Stimulated activated naive CD8-positive, alpha-beta T cell treated with anti-CD3 and anti-CD28 coated beads, Interleukin-15, amount 100 ng/mL, for 72 hours (primary cell): Measurements from ENCODE around the gene OR6B2.

ENCODE experiments used
- ATAC-seq: fragments of 150-1000 bp; cut with Tn5 transposase; 2 replicates; pipeline ENCODE4 v1.10.0; 2021; ENCODE audit warnings: mild to moderate bottlenecking, moderate library complexity
- DNase-seq, 2 donors: peaks; one replicate each; pipeline ENCODE4 v3.0.0; 2021 to 2022
- H3K27ac Mint-ChIP-seq, 2 donors: one replicate each; pipeline ENCODE4 v1.8.0; 2022; ENCODE audit warnings: mild to moderate bottlenecking in 2 of 2, mixed read lengths in 2 of 2, moderate library complexity in 2 of 2
- H3K27me3 Mint-ChIP-seq: one replicate; pipeline ENCODE4 v1.8.0; 2022; ENCODE audit warnings: mixed read lengths
- H3K4me1 Mint-ChIP-seq: one replicate; pipeline ENCODE4 v1.8.0; 2022; ENCODE audit warnings: mild to moderate bottlenecking, mixed read lengths
- H3K4me3 Mint-ChIP-seq, 2 donors: one replicate each; pipeline ENCODE4 v1.8.0; 2022; ENCODE audit warnings: mild to moderate bottlenecking in 2 of 2, mixed read lengths in 2 of 2, moderate library complexity in 1 of 2
- H3K9me3 Mint-ChIP-seq, 2 donors: one replicate each; pipeline ENCODE4 v1.8.0; 2022; ENCODE audit warnings: mixed read lengths in 2 of 2

The OR6B2 gene

GRCh38 chr2:240030379-240031094 is at the start of gene OR6B2:
OR6B2 (minus strand) TSS chr2:240030429; CDS start chr2:240030429, 0 bp downstream.
- H3K9me3 Mint-ChIP-seq = no peaks in the 10 kb centered on the region
- DNase-seq = no peak
- H3K27ac Mint-ChIP-seq = no peak within 1 kb of the TSS
- no peak for ATAC-seq
- H3K27me3 Mint-ChIP-seq = peaks cover 54% of the 10 kb centered on the region
- H3K4me1 Mint-ChIP-seq = no peaks in the 10 kb centered on the region
- no peak within 1 kb of the TSS for H3K4me3 Mint-ChIP-seq

DNA sequence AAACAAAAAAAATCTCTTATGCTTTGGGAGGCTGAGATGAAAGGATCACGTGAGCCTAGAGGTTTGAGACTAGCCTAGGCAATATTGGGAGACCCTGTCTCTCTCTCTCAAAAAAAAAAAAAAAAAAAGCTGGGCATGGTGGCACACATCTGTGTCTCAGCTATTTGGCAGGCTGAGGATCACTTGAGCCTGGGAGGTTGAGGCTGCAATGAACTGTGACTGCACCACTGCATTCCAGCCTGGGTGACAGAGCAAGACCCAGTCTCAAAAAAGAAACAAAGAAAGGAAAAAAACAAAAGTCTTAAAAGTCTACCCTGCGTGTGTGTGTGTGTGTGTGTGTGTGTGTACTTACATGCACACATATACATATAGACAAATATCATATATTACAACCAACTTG is 48.4 kb upstream of the OR6B2 start:
- H3K27ac Mint-ChIP-seq = no peak overlapping the region
- no peak for DNase-seq
- H3K4me1 Mint-ChIP-seq = no peaks in the 10 kb centered on the region
- H3K9me3 Mint-ChIP-seq = peaks cover 13 to 25% of the 10 kb centered on the region in 2 donors
- no peak overlapping the region for H3K4me3 Mint-ChIP-seq
- no peak for ATAC-seq
- H3K27me3 Mint-ChIP-seq = peaks cover 18% of the 10 kb centered on the region

GRCh38 chr2:240077442-240077841 is 47.2 kb upstream of the OR6B2 start:
- ATAC-seq = no peak
- no peak for DNase-seq
- Mint-ChIP-seq H3K9me3 (peaks cover 13 to 25% of the 10 kb centered on the region in 2 donors), H3K4me1 (no peaks in the 10 kb centered on the region), H3K27ac (no peak overlapping the region), H3K4me3 (no peak overlapping the region), H3K27me3 (peaks cover 13% of the 10 kb centered on the region)

- H3K4me3 Mint-ChIP-seq = no peak overlapping the region
- no peak overlapping the region for H3K27ac Mint-ChIP-seq
- no peak for ATAC-seq
- peaks cover 19% of the 10 kb centered on the region for H3K27me3 Mint-ChIP-seq
- H3K9me3 Mint-ChIP-seq = peaks cover 17 to 25% of the 10 kb centered on the region in 2 donors
- no peaks in the 10 kb centered on the region for H3K4me1 Mint-ChIP-seq
- DNase-seq = no peak
Measured at GRCh38 chr2:240074545-240074944, 44.3 kb upstream of the OR6B2 start.

DNA sequence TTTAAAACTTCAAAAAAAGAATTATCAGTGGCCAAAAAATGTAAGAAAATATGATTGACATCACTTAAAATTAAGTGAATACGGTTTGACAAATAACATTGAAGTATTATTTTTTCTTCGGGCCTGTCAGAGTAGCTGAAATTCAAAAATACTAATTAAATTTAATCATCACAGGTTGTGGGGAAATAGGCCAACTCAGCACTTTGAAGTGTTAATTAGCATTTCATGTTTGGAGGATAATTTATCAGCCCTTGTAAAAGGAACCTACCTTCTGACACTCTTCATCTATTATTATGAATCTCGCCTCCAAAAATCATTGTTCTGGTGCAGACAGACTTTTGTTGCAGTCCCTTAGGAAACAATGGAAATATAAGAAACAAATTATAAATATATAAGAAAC is 40.7 kb upstream of the OR6B2 start:
- ATAC-seq (no peak), DNase-seq (no peak)
- H3K4me1 Mint-ChIP-seq = no peaks in the 10 kb centered on the region
- H3K9me3 Mint-ChIP-seq = peaks cover 7 to 8% of the 10 kb centered on the region in 2 donors
- no peak overlapping the region for H3K27ac Mint-ChIP-seq
- H3K4me3 Mint-ChIP-seq = no peak overlapping the region
- H3K27me3 Mint-ChIP-seq = peaks cover 20% of the 10 kb centered on the region

DNA sequence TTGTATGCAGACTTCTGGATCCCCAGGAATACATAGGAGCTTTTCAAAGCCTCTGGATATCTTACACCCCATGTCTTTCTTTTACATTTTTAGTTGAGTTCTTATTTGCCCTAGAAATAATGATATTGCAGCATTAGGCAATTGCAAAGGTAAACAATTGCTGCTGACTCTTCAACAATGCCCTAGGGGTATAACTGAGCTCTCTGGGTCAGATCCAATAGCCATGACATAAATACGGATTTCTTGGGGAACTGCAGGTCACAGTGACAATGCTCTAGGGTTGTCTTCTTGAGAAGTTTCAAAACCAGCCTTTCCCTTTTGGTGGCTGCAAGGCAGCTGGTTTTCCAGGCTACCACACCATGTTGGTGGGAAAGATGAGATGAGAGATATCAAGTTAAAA is 39.6 kb upstream of the OR6B2 start:
- Mint-ChIP-seq H3K9me3 (peaks cover 0 to 7% of the 10 kb centered on the region in 2 donors), H3K4me3 (no peak overlapping the region), H3K4me1 (no peaks in the 10 kb centered on the region), H3K27me3 (peaks cover 21% of the 10 kb centered on the region), H3K27ac (no peak overlapping the region)
- ATAC-seq (no peak), DNase-seq (no peak)

DNA sequence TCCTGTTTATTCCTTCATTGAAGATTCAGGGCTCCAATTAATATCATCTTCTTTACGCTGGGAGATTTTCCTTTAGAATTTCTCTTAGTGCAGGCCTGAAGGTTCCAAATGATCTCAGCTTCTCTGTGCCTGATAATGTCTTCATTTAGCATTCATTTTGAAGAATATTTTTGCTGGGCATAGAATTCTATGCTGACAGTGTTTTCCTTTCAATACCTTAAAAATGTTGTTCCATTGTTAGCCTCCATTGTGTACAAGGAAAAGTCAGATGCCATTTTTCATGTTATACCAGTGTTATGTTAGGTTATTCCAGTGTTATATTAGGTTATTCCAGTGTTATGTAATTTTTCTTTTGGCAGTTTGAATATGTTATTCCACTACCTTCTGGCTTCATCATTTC is 38.0 kb upstream of the OR6B2 start:
- H3K4me1 Mint-ChIP-seq = no peaks in the 10 kb centered on the region

GRCh38 chr2:240066489-240066888 is 36.3 kb upstream of the OR6B2 start:
- Mint-ChIP-seq H3K4me3 (no peak overlapping the region), H3K27ac (no peak overlapping the region), H3K9me3 (peaks cover 0 to 7% of the 10 kb centered on the region in 2 donors), H3K4me1 (no peaks in the 10 kb centered on the region), H3K27me3 (peaks cover 23% of the 10 kb centered on the region)
- ATAC-seq = no peak
- DNase-seq = no peak

More for the DNA sequence above, 38.0 kb upstream of the OR6B2 start:
- H3K27me3 Mint-ChIP-seq = peaks cover 23% of the 10 kb centered on the region
- ATAC-seq (no peak), DNase-seq (no peak)
- no peak overlapping the region for H3K27ac Mint-ChIP-seq
- H3K9me3 Mint-ChIP-seq = peaks cover 0 to 7% of the 10 kb centered on the region in 2 donors
- no peak overlapping the region for H3K4me3 Mint-ChIP-seq

DNA sequence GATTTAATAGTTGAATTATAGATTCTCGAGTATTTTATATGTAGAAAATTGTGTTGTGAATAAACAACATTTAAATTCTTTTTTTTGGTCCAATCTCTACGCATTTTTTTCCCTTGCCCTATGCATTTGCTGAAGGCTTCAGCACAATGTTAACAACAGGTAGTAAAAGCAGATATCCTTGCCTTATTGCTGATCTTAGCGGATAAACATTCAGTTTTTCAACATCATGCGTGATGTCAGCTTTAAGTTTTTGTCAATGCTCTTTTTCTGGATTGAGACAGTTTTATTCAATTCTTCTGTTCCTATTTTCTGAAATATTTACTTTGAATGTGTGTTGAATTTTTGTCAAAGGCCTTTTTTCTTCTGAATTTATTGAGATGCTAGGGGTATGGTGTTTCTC is 34.7 kb upstream of the OR6B2 start:
- peak overlapping the region in 1 of 2 donors; percentile 16 for H3K27ac Mint-ChIP-seq
- H3K4me3 Mint-ChIP-seq = no peak overlapping the region
- H3K9me3 Mint-ChIP-seq = peaks cover 0 to 6% of the 10 kb centered on the region in 2 donors
- H3K27me3 Mint-ChIP-seq = peaks cover 32% of the 10 kb centered on the region
- no peak for DNase-seq
- no peak for ATAC-seq
- no peaks in the 10 kb centered on the region for H3K4me1 Mint-ChIP-seq

GRCh38 chr2:240060977-240061591 is 30.9 kb upstream of the OR6B2 start:
- DNase-seq (peak; percentile 34 to 37), ATAC-seq (peak; percentile 86)
- H3K4me3 Mint-ChIP-seq = no peak overlapping the region
- H3K9me3 Mint-ChIP-seq = no peaks in the 10 kb centered on the region
- H3K27me3 Mint-ChIP-seq = peaks cover 42% of the 10 kb centered on the region
- H3K4me1 Mint-ChIP-seq = no peaks in the 10 kb centered on the region
- no peak overlapping the region for H3K27ac Mint-ChIP-seq

DNA sequence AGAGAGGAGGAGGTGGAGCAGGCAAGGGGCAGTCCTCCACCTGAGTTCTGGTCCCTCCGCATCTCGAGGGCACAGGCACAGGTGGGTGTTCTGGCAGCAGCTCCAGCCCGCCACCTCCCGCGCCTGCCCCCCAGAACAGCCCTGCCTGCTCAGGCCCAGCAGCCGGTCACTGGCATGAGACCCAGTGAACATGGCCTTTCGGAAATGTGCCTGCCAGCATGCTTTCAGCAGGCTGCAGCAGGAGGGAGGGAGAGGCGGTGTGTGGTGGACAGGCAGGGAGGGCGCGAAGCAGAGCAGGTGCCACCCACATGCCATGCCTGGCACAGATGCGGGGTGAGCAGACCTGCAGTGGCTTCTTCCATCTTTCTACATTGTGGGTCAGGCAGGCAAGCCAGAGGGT is 26.4 kb upstream of the OR6B2 start:
- no peak overlapping the region for H3K27ac Mint-ChIP-seq
- DNase-seq (no peak), ATAC-seq (no peak)
- no peak overlapping the region for H3K4me3 Mint-ChIP-seq
- peaks cover 59% of the 10 kb centered on the region for H3K27me3 Mint-ChIP-seq
- H3K4me1 Mint-ChIP-seq = no peaks in the 10 kb centered on the region
- H3K9me3 Mint-ChIP-seq = no peaks in the 10 kb centered on the region

GRCh38 chr2:240055177-240055917 is 25.1 kb upstream of the OR6B2 start:
- Mint-ChIP-seq H3K27ac (no peak overlapping the region), H3K4me3 (no peak overlapping the region), H3K4me1 (no peaks in the 10 kb centered on the region), H3K9me3 (no peaks in the 10 kb centered on the region), H3K27me3 (peaks cover 52% of the 10 kb centered on the region)
- no peak for DNase-seq
- ATAC-seq = no peak

DNA sequence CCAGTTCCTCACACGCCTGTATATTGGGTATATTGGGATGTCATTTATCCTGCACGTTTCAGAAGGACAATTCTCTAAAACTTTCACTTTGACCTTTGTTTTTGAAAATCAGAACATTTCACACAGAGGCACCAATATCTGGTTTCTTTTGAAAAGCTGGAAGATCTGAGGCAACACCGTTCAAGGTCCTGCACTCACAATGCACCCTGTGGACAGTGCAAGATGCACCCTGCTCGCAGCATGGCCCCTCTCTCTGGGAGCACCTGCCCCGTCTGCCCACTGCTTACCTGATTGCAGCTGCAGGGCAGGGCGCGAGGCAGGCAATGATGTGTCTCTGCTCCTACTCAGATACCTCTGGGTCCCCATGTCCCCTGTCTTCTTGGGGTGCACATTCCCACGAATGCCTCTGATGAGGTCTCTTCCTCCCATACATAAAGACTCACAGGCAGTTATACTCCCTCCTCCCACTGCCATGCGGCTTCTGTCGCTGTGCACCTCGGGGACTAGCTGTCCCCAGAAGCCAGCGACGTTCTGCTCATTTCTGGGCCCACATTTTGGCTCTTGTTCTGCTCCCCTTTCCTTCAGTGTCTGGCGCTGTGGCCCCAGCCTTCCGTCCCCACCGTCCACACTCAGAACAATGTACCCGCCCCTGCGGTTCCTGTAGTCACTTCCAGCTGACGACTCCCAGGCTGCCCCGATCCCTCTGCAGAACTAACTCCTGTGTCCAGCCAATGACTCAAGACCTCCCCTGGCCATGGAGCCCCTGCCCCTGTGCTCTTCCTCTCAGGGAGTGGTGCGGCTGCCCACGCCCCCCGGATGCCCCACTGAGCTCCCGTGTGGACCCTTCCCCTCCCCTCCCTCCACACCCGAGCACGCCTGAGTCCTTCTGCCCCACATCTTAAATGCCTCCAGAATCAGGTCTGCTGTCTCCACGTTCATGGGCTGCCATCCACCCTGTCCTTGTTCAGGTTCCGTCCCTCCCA is 23.2 kb upstream of the OR6B2 start, which contains the start of gene OR6B3:
TSS of gene OR6B3 (minus strand) at position 349 of the 983 bp plus-strand sequence.
- ATAC-seq = no peak
- Mint-ChIP-seq H3K27me3 (peaks cover 55% of the 10 kb centered on the region), H3K27ac (peak within 1 kb of the TSS in 1 of 2 donors; percentile 49), H3K9me3 (no peaks in the 10 kb centered on the region), H3K4me1 (no peaks in the 10 kb centered on the region), H3K4me3 (no peak within 1 kb of the TSS)
- no peak for DNase-seq

GRCh38 chr2:240052524-240052923 is 22.3 kb upstream of the OR6B2 start:
- Mint-ChIP-seq H3K4me3 (no peak overlapping the region), H3K4me1 (no peaks in the 10 kb centered on the region), H3K9me3 (no peaks in the 10 kb centered on the region), H3K27ac (no peak overlapping the region), H3K27me3 (peaks cover 62% of the 10 kb centered on the region)
- ATAC-seq = no peak
- DNase-seq = no peak

DNA sequence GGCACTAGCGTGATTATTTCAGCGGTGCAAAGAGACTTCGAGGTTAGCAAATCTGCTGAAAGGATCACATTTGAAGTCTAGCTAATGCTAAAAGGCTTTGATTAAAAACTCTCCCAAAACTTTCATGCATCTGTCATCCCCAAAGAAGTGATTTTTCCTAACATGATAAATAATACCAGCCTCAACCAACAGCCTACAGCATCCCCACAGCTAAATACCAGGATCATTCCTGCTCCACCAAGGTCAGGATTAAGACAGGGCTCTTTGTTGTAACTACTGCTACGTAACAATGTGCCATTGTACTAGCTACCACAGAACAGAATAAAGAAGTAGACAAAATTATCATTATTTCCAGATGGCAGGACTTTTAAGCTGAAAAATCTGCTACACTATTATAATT is 21.5 kb upstream of the OR6B2 start:
- Mint-ChIP-seq H3K4me3 (no peak overlapping the region), H3K9me3 (no peaks in the 10 kb centered on the region), H3K27ac (no peak overlapping the region), H3K4me1 (no peaks in the 10 kb centered on the region), H3K27me3 (peaks cover 58% of the 10 kb centered on the region)
- DNase-seq (no peak), ATAC-seq (no peak)
